HL-60 (cell line): ENCODE data around the gene ECHDC3.

Experiments
- CTCF ChIP-seq: IDR thresholded peaks from one replicate; pipeline ENCODE4 v1.5.1; 2011; ENCODE audit warnings: low read length, control low read depth, inconsistent platforms; ENCODE audit not compliant: insufficient read depth
- POLR2AphosphoS5 ChIP-seq: IDR thresholded peaks from 2 replicates; pipeline ENCODE4 v1.6.1; 2012; ENCODE audit warnings: low read depth

- TF ChIP-seq CTCF: no peak
- no peak for TF ChIP-seq POLR2AphosphoS5
These were observed 45.7 kb downstream of the ECHDC3 start for GRCh38 chr10:11787846-11788245.
